GM03348 (cell line): Measurements from ENCODE around the gene MCC.

ENCODE experiments used
- DNase-seq: peaks from one replicate; pipeline ENCODE4 v3.0.0; 2012; ENCODE audit warnings: low spot score

MCC gene

DNA sequence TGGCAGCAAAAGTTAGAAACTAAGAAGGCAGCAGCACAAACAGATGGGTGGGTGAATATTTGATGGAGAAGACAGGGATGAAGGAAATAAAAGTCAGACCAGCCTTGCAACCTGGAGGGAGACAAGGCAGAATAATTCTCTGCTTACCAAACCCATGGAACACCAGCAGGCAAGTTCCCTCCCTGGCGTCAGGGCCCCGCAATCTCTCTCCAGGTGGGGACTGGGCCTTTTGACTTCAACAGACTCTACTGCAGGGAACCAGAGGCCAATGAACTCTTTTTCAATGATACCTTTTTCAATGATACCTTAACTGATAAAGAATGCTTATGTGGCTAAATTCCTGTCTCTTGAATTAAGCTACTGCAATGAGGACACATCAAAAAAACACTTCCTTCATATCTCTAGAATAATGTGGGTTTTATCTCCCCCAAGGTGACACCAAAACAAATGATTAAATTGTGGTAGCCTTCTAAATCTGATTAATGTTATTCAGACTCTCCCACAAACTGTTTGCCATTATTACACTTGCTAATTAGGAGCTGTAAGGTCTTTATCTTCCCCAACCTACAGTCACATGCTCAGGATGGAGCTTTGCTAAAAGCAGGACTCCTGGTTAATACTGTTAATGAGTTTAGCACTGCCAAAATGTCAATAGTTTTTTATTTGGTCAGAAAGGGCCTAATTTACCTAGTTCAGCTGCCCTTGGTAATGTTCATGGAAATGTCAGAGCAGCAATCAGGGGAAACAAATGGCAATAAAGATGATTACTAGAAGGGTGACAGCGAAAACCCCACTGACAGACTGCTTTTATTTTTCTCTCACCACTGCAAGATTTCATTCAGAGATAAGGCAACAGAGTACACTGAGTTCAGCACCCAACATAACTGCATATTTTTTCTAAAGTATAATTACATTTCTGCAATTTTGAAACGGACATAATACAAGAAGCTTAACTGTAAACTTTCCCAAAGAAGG, 218.9 kb downstream of the MCC start:
- no peak for DNase-seq

DNA sequence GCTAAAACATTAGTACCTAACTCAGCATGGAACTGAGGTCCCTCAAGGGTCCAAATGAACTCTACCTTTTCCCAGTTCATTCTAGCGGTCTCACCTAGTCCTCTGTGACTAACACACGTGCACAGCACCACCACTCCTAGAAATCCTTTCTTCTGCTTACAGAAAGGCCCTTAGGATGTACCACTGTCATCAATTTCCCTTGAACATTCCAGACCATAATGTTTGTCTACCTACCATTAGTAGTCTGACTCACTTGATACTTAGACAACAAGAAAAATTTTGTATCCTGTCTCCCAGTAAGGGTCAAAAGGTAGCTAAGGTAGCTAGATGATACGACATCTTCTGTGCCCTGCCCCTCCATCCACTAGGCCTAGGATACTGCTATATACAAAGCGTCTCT, 220.0 kb downstream of the MCC start:
- no peak for DNase-seq

DNA sequence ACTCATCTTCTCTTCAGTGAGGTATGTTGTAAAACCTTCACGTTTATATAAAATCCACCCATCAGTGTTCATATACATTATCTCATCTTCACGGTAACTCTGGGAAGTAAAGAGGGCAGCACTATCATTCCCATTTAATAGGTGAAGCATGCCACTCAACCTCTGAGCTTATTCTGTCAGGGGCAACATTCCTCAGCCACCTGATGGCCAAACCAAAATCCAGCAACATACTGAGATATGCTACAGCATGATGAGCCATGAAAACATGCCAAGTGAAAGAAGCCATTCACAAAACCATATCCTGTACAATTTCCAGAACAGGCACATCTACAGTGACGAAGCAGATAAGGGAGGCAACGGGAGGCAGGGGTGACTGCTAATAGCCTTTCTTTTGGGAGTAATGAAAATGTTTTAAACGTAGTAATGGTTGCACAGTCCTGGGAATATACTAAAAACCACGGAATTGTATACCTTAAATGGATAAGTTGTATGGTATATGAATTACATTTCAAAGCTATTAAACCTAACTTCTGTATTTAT, 220.8 kb downstream of the MCC start:
- DNase-seq: no peak

DNA sequence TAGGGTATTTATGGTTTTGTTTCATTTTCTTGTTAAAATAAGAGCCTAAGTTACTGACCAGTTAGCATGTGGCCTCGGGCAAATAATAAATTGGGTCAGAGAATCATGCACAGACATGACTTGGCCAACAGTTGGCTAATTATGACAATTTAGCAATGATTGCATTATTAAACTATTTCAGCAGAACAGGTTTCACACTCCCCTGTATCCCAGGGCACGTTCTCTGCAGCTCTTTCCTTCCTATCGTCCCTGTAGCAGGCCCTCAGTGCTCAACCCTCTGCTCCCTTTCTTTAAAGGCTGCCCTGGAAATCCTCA, 221.4 kb downstream of the MCC start:
- no peak for DNase-seq

DNA sequence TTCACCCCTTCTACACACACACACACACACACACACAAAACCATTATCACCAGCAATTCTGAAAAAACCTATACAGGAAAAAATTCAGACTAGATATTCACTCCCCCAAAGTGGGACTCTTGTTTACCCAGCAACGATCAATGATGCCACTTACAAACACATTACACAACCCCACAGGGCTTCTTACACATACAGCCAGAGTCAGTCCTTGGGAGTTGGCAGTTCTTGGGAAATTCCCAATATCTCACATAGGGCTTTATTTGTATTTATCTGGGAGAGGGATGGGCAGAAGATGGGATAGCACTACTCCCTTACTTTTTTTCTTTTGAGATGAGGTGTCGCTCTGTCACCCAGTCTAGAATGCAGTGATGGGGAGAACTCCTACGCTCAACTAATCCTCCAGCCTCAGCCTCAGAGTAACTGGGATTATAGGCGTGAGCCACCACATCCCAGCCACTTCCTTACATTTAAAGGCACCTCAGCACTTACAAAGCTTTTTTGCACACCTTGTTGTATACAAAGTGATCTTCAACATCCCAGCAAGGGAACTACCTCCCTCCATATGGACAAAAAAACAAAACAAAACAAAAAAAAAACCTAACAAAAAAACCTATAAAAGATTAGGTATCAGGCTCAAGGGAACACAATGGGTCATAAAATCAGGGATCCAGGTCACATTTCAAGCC, 221.9 kb downstream of the MCC start:
- DNase-seq: no peak

DNA sequence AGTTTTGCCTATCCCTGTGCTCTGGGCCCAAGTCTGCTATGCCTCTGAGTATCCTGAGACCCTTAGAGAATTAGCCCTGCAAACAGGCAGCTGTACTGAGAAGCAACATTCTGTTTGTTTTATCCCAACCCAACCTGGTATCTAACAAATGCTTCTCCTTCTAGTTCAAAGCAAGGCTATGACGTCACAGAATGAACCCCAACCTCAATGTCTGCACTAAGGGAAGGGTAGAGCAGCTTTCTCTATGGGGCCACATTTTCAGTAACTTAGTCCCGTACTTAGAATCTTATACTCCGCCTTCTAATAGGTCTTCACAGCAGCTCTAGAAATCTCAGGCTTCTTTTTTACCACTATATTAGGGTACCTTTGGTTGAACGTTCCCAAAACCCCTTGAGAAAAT, 223.1 kb downstream of the MCC start:
- no peak for DNase-seq

DNA sequence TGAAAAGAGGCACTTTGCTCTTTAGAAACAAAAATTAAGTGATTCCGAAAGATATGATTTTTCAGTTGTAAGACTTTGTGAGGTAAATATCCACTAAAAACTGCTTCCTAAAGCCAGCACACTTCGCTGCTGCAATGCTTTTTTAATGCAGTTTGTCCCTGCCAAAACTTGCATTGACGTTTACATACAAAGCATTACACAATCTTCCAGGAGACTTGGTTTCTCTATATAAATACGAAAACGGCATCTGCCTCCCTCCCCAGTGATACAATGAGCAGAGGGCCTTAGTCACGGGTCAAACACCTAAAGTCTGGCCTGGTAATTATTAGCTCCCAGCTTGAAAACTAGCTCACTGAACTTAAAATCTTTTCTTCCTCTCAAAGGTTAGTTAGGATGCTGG, 224.2 kb downstream of the MCC start:
- DNase-seq: no peak

DNA sequence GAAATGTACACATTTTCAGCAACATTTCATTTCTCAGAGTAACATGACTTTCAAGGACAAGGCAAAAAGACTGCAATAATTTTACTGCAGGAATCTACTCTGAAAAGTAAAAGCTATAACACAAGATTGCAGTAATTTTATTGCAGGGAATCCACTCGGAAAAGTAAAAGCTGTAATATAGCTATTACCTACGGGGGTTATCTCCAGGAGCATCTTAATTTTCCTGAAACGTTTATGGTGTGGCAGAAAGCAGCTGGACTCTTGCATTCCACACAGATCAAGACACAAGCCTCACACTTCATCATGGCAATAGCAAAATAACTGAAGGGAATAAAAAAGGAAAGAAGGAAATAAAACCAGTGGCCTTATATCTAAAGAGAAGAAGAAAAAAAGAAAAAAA, 224.7 kb downstream of the MCC start:
- DNase-seq: no peak

DNA sequence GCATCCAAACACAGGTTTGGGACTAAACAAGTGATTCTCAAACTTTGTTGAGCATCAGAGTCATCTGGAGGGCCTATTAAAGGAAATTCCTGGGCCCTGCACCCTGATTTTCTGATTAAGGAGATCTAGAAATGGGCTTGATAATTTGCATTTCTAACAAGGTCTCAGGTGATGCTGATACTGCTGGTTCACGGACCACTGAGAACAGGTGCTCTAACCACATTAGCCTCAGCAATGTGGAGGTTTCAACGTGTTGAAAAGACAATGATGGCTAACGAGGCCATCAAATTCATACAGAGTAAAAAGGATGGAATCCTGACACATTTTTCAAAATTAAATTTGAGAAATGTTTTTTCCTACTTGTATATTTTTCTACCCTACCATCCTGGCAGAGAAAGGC, 225.6 kb downstream of the MCC start:
- no peak for DNase-seq

DNA sequence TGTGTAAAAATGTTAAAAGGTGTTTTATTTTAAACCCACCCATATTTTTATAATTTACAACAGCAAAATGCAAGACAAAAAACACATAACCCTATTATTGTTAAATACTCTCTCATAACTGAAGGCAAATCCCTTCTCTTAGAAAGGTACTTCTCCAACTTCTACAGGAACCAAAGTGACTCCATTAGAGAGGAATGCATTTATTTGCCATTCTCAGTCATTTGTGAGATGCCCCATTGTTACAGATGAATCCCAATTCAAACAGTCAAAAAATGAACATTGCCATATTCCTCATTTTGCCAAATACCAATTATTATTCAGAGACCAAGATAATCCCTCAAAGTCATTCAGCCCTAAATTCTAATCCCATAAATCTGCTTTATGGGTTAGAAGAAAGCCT, 229.2 kb downstream of the MCC start:
- DNase-seq: no peak

DNA sequence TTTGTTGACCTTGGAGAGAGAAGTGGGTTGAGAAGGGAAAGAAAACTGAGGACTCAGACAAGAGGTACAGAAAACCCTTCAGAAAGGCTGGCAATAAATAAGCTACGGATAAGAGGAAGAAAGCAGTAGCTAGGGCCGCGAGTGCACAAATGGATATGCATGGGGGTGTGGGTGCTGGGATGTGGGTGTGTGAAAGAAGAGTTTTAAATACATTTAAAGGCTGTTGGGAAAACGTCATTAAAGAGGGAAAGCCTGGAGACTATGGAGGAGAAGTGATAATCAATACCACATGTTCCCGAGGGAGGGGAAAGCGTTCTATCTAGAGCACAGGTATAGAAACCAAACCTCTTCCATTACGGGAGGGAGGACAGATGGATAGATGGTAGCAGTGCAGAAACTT, 230.7 kb downstream of the MCC start:
- no peak for DNase-seq

DNA sequence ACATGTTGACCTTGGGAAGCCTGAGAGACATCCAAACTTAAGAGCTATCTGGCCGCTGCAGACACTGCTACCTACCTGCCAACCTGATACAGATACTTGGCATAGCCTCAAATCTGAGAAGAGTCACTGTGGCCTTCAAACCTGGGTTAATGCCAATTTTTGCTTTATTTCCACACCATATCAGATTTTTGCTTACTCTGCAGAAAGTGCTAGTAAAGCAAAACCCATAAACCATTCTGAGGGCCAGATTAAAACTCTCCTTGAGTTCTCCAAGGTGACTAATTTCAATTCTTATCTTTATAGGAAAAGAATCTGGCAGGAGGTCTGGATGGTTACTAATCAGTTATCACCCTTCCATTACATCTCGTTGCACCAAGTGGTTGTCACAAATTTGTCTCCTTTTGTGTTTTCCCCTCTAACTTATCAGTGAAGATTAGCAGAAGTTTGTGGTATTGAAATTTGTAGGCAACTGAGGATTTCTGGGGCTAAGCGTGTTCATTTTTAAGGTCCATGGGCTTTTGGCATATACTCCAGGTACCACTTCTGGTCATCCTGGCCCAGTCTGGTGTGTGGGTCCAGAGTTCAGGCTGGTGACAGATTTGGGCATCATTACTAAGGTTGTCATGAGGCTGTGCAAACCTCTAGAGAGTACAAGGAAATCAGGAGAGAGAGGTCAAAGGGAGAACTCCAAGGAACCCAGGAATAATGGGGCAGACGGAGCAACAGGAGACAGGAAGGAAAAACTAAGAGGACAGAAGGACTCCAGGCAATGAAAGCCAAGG, 231.4 kb downstream of the MCC start:
- no peak for DNase-seq

DNA sequence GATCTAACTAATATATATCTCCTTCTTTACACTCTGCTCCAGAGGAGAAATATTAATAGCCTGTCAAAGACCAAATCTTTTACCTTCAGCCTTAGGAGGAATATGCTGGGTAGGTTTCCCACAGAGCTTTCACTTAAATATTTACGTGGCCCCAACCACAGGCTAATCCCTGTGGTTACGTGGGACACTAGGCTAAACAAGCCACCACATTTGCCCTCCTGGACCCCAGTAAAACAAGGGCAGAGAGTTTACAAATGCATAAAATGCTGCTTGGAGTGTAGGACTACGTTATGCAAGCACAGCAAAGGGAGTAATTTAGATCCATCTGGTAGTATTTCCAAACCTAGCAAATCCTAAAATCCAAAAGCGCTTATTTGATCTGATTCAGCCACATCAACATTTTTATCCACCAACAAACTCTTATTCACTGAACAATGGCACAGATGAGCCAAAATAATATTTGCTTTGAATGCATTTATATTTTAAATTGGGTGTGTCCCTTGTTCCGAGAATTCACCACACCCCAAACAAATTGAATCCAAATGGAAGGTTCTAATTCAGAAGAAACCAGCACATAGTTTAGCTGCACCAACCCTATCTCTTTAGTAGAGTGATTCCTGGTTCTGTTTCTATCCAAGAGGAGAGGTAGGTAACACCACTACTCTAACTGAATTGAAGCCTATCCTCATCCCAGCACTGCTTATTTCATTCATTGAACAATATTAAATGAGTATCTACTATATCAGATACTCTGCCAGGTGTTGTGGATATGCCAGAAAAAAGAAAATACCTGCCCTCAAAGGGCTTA, 232.5 kb downstream of the MCC start:
- no peak for DNase-seq

DNA sequence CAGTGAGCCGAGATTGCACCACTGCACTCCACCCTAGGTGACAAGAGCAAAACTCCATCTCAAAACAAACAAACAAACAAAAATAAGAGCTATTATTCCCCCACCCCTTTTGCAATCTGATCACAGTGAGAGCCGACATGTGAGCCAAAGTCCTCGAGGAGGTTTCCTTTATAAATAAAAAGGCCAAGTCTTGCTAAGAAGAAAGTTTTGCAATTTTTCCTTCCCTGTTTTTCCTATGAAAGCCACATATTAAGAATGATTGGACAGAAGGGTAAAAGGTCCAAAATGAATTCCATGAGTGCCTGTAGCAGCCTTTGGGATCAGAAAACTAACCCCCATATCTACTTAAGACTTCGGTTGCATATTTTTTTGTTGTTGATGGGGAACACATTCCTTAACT, 233.1 kb downstream of the MCC start:
- no peak for DNase-seq

DNA sequence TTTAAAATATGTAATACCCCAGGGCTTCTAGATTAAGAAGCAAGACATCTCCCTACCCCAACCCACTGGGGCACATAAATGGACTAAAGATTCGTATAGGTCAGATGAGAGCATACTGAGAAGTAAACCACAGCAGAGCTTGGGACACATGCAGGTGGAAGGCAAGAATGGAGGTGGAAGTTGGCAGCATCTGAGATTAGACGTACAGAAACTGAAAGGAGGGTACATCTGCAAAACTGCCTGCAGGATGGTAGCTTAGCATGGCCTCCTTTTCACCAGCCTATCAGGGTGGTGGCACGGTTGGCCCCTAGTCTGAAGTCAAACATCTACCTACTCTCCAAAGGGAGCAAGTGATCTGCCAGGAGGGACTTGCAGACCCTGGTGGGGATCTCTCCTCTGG, 235.2 kb downstream of the MCC start:
- no peak for DNase-seq

DNA sequence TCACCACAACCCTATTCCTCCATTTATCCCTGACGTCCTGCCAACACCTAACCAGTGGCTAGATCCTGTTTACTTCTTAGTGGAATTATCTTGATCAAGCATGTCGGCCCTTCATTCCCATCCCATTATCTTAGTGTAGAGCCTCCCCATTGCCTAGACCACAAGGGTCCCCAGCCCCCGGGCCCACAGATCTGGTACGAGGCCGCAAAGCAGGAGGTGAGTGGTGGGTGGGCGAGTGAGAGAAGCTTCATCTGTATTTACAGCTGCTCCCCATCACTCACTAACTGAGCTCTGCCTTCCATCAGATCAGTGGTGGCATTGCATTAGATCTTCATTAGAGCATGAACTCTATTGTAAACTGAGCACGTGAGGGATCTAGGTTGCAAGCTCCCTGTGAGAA, 236.2 kb downstream of the MCC start:
- no peak for DNase-seq

DNA sequence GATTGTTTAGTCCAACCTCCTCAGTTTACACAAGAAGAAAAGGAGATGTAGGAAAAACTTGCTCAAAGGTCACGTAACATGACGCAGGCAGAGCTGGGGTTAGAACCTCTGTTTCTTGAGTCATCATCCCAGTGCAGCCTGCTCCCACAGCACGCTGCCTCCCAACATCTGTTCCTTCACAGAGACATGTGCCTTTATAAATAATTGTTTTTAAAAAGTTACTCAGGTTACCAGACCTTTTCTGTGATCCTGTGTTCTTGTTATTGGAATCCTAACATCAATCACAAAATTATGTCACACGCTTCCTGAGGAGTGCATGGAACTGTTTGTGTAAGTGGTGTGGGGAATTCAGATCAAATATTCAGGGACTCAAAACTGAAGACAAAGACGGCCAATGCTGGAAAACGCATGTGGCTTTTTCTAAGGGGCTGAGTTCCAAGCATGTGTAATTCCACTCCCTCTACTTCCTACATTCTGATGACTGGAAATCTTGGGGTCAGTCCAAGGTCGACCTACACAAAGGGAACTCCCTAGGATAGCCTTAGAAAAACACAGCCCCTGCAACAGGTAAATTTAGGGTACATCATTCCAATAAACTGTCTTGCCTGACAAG, 237.8 kb downstream of the MCC start:
- peak; percentile 60 for DNase-seq

DNA sequence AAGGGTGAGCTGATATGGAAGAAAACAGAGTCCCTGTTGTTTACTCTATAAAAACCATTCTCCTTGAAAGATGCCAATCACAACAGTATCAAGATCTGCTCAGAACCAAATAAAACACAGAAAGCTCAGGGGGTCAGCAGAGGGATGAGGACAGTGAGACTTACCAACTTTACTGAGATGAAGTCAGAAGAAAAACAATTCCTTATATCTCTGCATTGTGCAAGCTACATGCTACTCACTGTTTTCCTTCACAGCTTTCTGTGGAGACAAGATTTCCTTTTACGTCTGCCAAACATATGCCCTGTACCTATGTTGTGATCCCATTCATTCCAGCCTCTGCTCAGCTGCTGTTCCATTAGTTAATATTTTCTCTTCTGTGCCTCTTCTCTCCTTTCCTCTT, 239.0 kb downstream of the MCC start:
- DNase-seq: no peak

DNA sequence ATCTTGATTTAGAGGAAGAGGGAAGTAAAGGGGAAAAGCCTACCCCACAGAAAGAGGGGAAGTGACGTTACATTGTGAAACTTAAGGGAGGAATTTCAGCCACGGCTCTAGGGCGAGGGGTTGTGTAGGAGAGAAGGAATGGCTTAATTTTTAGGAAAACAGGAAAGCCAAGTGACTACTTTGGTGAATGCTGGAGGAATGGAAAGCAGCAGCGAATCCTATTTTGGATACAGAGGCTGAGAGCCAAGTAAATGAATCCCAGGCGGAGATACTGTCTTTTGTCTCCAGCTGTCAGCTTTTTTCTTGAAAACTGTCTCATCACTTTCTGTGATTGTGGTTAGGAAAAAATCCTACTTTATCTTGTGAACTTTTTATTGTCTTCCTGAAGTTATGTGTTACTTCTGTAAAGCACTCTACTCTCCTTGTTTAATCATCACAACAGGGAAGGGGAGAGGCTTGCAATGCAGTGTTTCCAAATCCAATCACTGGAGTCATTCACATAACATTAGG, 241.8 kb downstream of the MCC start:
- DNase-seq: peak; percentile 75

DNA sequence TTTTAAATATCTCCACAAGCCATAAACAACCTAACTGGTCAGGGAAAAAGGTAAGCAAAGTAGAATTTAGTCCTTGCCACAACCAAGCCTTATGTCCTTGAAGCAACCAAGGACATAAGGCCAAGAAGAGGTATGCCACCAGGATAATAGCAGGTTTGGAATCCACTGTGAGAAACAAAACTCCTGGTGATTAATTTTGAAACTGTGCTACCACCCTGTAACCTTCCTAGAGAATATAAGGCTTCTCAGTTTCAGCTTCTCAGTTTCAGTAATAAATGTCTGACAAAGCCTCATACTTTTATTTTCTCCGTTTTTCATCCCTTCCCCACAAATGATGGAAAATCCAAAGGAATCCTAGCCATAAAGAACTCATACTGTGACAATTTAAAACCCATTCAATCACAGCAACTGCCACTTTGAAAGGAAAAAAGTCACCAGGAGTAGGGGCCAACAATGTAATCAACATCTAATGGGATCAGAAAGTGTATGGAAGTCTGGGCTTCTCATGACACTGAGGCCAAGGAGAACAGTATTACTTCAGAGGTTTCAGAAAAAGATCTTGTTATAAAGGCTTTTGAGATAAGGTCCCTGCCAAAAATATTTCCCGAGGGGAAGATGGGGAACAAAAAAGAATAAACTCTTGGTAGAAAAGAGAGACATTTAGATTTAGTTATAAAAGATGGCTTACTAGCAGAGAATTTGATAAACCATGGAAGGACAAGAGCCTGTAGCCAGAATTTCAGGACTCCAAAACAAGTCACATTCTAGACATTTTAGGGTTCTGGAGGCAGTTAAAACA, 242.6 kb downstream of the MCC start:
- no peak for DNase-seq
